Superior temporal gyrus (tissue), 1 donor: ENCODE data around the gene RSF1.
"Not testable (repeated sequence)": the region's sequence is repeated elsewhere in the genome, so short reads cannot be mapped to it uniquely, and the experiment has no call there.

Experiments
- DNase-seq: peaks from one replicate; pipeline ENCODE4 v3.0.0-alpha.2; 2016; ENCODE audit errors: extremely low spot score

RSF1 gene

DNA sequence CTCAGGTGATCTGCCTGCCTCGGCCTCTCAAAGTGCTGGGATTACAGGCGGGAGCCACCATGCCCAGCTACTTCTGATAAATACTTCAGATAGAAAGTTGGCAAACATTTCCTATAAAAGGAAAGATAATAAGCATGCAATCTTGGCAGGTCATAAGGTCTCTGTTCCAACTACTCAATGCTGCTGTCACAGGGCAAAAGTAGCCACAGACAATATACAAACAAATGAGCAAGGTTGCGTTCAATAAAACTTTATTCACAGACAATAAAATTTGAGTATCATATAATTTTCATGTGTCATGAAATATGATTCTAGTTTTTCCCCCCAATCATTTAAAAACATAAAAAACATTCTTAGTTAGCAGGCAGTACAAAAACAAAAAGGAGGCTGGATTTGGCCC is 129.9 kb downstream of the RSF1 start:
- DNase-seq, result no peak

DNA sequence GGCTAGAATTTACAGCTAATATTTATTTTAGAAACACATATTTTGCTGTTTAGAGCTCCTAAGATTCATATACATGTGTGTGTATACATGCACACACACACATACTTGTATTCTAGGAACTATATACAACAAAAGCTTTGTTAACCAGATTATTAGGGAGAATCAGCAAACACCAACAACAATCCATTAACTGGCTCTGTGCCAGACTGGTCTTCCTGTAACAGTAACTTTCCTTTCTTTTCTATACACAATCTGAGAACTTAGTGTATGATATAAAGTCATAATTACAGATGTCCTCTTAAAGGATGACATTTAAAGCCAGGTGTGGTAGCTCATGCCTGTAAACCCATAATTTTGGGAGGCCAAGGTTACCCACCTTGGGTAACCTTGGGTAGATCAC is 133.4 kb downstream of the RSF1 start:
- DNase-seq, result no peak

DNA sequence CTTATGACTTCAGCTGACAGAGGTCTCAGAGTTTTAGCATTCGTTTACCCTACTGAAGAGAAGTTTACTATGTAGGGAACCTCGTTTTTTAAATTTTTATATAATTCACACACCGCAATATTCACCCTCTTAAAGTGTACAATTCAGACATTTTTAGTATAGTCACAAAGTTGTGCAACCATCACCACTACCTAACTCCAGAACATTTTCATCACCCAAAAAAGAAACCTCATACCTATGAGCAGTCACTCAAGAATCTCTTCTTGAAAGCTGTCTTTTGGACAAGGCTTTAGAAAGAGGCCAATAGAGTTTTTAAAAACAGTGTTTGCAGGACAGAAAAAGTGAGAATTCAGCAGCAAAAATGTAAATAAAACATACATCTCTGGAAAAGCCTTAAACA is 143.4 kb downstream of the RSF1 start:
- DNase-seq, result no peak

DNA sequence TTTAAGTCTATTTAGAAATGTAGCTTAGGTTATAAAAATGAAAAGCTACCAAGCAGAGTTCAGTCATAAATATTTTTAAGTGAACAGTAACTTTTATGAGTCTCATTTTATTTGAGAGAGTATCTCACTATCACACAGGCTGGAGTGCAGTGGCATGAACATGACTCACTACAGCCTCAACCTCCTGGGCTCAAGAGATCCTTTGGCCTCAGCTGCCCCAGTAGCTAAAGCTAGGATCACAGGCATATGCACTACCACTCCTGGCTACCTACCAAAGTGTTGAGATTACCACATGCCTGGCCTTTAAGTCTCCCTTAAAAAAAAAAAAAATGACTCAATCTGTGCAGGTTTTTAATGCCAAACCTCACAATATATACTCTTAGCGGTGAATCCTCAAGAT is 148.3 kb downstream of the RSF1 start:
- no peak for DNase-seq

DNA sequence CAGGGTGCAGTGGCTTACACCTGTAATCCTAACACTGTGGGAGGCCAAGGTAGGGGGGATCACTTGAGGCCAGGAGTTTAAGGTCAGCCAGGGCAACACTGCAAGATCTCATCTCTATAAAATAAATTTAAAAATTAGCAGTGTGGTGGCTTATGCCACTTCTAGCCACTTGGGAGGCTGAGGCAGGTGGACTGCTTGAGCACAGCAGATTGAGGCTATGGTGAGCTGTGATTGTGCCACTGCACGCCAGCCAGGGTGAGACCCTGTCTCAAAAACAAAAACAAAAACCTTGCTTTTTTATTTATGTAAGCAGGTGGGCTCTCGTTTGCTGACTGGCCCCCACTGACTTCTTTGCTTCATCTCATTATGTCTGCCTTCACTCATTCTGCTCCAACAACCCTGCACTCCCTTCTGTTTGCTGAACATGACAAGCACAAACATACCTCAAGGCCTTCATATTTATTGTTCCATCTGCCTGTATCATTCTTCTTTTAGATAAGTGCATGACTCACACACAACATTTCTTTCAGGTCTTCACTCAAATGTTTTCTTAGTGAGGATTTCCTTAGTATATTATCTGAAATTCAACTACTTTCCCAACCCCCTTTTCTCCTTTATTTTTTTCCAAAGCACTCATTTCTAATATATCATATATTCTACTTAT is 150.5 kb downstream of the RSF1 start:
- no peak for DNase-seq

DNA sequence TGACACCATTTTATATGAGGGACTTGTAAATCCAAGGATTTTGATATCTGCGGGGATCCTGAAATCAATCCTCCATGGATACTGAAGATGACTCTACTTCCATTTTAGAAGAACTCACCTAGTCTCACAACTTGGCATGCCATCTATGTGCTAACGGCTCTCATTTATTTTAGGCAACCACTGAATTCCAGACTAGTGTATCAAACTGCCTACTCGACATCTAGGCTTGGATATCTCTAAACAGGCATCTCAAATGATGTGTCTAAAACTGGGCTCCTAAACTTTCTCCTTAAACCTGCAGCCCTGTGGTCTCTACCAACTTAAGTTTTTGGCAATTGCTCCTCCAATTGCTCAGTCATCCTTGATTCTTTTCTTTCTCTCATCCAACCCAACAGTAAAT is 151.8 kb downstream of the RSF1 start:
- no peak for DNase-seq

DNA sequence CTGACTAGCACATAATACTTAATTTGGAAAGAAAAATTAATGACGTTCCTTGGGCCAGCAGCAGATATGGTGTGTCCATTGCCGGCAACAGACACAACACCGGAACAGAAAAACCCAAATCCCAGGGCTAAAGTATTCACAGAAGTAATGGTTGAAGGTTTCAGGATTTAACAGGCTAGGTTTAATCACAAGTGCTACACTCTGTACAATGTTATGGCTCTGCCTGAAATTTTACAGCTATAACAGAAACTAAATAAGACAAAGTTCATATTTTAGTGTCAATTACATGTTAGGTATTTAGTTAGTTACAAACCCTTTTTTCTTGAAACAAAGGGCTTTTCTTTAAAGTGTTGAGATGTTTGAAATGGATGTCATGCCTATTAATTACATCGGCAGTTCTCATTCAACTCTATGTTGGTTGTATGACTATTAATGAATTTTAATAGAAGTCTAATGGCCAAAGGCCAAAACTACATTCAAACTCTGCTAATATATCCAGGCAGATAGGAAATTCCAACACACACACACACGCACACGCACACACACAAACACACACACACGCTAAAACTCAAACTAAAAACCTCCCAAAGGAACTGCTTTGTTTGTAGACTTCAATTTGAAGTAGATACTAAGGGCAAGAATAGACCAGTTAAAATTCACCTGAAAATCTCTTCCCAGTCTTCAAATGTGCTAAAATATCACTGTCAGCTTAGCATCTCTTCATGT is 155.1 kb downstream of the RSF1 start:
- DNase-seq, result no peak

DNA sequence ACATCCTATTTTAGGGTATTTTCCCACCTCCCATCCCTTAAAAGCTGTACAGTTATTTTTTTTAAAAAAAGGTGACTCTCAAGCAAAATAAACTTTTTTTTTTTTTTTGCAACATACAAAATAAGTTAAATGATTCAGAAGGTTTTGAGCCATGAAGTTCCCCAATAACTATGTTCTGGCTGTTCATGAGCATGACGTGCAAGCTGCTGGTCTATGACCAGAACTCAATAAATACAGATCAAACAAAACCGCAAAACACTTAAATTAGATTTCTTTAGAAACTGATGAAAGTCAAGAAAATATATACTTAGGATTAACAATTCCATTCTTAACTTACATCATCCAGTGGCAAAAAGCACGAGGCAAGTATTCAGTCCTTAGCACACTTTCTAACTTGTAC is 158.9 kb downstream of the RSF1 start:
- DNase-seq, result no peak

DNA sequence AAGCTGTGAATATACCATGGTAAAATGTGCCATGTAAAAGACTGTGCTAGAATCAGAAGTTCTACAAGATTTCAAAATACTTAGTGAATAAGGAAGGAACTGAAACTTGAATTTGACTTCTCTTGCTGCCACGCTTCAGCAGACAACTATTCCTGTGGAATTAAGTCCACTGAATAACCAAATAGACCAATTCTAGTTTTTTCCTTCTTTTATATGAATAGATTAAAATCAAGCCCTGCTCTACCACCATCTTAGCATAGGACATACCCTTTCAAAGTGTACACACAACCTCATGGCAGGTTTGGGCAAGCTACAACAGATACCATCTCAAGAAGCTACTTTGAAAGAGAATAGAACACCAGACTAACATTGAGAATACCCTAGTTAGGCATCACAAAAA is 159.6 kb downstream of the RSF1 start:
- DNase-seq, result no peak

DNA sequence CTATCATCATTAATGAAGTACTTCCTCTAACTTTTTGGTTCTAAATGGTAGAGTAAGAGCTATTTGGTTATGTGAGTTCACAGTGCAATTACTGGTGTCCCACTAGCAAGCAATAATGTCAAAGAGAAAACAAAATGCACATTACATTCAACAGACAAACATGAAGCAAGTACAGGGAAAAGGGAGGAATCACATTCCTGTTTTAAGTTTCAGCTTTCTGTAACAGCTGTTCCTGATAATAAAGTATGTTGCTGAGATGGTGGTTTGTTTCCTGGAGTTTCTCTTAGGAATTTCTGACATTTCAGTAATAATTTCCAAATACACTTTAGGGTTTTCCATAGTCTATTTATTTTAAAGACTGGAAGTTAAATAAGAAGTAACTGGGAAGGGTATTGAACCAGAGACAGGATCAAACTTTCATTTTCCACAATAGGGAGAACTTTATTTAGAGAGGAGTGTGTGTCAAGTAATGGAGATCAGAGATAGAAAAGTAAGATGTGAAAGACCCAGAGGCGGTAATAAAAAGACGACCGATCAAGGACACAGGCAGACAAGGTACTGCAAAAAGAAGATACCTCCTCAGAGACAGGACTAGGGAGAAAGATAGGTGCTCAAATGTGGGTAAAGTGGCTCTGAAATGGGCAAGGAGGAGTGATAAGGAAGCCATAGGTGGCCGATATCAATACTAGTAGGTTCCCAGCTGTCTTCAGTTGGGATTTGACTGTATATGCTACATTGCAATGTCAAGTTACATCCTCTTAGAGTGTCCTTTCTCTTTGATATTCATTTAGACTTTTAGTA is 162.1 kb downstream of the RSF1 start:
- DNase-seq, result no peak

DNA sequence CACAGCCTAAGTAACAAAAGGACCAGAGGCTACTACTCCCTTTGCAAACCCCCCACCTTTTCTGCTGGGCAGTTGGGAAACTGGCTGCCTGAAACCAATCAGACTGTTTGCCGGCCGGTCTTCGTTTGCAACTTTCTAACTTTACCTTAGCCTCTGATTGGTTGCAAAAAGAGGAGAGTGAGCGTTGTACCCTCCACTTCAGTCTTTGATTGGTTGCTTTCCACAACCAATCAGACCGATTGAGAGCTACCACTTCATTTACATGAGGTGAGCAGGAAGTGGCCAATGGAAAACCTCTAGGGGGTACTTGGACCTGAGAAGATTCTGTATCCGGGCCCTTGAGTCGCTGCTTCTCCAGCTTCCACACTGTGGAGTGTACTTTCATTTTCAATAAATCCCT is 164.2 kb downstream of the RSF1 start:
- DNase-seq, result no peak

DNA sequence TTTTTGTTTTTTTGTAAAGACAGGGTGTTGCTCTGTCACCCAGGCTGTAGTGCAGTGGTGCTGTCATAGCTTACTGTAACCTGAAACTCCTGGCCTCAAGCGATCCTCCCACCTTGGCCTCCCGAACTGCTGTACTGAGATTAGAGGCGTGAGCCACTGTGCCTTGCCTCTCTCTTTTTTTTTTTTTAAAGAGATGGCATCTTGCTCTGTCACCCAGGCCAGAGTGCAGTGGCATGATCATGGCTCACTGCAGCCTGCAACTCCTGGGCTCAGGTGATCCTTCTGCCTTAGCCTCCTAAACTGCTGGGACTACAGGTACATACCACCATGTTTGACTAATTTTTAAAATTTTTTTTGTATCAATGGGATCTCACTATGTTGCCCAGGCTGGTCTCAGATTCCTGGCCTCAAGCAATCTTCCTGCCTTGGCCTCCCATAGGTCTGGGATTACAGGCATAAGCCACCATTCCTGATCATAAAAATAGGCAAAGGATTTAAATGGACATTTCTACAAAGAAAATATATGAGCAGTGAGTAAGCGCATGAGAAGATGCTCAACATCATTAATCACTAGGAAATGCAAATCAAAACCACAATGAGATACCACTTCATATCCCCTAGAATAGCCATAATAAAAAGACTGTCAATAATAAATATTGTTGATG is 165.6 kb downstream of the RSF1 start:
- no peak for DNase-seq

DNA sequence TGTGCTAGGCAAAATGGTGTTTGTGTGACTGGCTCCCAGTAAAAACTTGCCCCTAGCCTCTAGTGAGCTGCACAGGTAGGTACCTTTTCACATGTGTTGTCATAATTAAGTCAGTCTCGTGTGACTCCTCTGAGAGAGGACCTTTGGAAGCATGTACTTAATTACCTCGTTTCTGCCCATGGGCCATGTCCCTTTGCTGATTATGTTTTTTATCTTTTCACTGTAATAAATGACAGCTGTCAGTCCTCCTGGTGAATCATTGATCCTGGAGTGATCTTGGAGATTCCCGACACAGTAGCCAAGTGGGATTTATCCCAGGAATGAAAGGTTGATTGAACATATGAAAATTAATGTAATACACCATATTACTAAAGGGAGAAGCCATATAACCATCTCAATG is 170.4 kb downstream of the RSF1 start:
- DNase-seq, result no peak

DNA sequence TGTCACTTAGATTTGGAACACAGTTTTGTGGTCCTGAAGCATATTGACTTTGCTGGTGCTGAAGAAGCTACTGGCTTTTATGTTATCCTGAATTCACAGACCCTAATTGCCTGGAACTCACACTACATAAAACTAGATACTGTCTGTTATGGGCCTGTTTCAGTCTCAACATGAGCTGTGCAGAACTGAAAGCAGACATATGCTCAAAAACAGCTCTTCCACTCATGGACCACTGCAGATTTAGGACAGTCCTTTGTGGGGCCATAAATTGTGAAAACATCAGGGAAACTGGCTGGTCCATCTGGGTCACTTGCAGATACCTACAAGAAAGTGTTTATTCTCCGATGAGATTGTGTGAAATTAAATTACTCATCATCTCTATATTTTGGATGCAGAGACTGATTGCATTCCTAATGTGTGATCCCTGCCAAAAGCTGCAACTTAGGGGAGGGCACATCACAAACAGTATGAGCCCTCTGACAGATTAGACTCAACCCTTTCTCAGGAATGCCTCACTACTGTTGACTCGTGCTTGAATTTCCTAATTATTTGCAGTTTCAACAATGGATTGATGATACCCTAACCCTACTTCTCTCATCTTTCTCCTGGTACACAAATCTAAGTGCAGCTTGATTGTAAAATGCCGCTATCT is 172.7 kb downstream of the RSF1 start:
- DNase-seq, result no peak

DNA sequence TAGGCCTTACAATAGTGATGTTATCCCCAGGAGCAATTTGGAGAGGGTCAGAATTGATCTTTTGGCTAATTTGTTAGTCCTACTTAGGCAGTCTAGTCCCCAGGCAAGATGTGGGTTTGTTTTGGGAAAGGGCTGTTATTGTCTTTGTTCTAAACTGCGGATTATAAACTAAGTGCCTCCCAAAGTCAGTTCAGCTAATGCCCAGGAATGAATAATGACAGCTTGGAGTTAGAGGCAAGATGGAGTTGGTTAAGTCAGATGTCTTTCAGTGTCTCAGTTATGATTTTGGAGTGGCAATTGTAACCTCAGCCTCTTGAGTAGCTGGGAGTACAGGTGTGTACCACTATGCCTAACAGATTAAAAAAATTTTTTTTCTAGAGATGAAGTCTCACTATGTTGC is 175.6 kb downstream of the RSF1 start:
- no peak for DNase-seq

DNA sequence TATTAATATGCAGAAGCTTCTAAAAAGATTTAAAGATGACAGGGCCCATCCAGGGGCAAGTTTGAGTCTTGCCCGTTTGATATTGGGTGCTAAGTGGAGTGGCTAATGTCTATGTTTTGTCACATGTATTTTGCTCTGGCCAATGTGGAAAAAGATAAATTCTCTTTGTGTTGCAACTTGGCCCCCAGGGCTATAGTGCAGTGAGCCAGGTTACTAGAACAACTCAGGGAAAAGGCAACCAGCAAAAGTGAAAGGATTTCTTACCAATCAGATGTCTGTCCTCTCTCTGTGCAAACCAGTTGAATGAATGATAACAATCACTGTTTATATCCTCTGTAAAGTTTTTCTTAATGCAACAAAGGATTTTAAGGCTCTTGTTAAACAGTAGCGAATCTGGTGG is 178.3 kb downstream of the RSF1 start:
- DNase-seq, result no peak

DNA sequence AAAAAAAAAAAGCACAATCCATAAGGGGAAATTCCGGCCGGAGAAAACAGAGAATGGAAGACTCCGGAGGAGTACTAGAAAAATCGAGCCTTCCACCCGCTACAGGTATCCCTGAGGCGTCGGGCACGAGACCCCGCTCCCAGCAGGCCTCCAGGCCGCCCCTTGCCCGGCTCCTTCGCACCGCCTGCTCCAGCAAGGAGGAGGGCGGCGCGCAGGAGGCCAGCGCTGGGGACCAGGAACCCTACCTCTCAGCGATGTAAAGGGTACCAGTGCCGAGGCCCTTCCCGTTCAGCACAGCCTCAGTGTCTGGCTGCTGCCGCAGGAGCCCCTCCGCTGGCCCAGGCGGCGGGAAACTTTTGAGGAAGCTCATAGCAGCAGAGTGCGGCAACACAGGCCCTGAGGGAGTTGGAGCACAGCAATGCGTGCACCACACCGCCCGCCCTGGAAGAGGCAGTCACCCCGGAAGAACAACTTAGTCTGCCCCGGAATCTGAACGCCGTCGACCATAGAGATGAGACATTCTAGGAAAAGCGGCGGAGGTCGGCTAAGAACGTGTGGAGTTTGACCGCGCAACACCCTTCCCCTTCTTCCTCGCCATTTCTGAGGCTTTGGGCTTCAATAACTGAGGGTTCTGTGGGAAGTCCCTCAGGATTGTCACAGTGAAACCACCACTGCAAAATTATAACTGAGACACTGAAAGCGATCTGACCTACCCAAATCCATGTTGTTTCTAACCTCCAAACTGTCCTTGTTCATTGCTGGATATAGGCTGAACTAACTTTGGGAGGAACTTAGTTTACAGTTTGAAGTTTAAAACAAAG is 183.0 kb downstream of the RSF1 start, which contains the start of gene CLNS1A:
TSS of gene CLNS1A (minus strand) at position 450 of the 821 bp plus-strand sequence. CDS start at position 370, 80 bp downstream.
- DNase-seq, result peak; percentile 98

DNA sequence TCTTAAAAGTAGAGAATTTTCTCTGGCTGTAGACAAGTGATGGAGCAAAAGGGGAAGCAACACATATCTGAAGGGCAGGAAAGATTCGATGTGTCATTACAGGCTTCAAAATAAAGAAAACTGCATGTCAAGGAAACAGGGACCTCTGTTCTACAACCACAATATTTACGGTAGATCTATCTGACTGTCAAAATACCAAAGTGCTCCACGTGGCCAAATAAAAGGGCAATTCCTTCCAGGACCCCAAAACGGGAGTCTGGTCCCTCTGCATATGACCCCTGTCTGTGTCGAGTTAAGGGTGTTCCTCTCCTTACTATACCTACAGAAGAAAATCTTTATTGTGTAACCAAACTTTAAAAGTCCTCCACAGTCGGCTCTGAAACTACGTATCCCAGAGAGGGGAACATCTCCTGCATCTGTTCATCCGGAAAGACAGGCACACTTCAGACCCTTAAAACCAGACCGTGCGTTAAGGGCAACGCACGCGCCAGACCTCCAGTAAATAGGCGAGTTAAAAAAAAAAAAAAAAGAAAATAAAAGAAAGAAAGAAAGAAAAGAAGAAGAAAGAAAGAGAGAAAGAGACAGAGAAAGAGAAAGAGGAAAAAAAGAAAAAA is 183.7 kb downstream of the RSF1 start:
- DNase-seq, result no peak

DNA sequence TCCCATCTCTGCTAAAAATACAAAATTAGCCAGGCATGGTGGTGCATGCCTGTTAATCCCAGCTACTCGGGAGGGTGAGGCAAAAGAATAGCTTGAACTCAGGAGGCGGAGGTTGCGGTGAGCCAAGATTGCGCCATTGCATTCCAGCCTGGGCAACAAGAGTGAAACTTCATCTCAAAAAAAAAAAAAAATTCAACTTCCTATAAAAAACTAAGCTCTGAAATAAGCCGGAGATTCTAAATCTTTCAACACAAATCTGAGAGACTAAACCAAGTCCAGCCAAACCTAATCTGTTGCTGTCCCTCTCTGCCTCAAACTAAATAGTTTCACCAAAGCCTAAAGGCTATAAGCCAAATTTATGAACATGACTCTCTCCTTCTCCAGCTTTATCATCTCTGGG is 186.6 kb downstream of the RSF1 start:
- DNase-seq, result not testable (repeated sequence)

DNA sequence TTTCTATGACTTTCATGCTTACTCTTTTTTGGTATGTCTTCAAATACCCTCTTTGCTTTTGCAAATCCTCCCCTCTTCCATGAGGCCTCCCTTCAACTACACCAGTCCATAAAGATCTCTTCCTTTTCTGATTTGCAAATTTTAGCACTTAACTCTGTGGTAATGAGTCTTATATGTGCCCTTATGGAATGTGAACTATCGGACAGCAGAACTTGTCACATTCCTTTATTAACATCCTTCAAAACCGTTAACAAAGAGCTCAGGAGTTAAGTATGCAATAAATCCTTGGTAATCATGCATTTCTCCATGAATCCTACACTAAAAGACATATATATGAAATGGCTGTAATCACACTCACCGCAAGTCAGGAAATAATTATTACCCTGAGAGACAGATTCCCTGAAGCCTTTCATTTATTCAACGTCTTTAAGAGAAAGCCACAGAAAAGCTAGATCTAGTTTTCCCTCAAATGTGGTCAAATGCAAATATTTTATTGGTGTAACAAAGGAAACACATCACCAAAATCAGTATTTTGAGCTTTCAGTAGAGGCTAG is 190.3 kb downstream of the RSF1 start:
- no peak for DNase-seq
